ENCODE measurements around the gene CRB2.

GRCh38 chr9:123417289-123418051 is 61.5 kb downstream of the CRB2 start:
- TF ChIP-seq CTCF (IDR thresholded peaks at IDR 0.05) (no peak), POLR2A (IDR thresholded peaks at IDR 0.05) (no peak)

Data from adrenal gland (tissue), 5 donors.